Neural progenitor cell (in vitro differentiated cells): ENCODE measurements around the gene PLEKHO2. TPM values are rescaled to one million over a fixed set of nuclear protein-coding genes. Genes with fewer than 3 reads are reported as not detected.
A peak's percentile ranks its signal among the peaks of the same experiment; 100 is the strongest.

Source experiments
- DNase-seq: peaks from one replicate; pipeline ENCODE4 v3.0.0-alpha.2; 2016; ENCODE audit warnings: low spot score
- H2AFZ ChIP-seq: fragments of 200-600 bp; sonication (generic); replicated peaks from 2 replicates; pipeline ENCODE4 v1.6.1; 2016; ENCODE audit warnings: antibody characterized with exemption
- H3F3A ChIP-seq: fragments of 200-600 bp; sonication (generic); 2 replicates; pipeline ENCODE4 v1.6.1; 2016; ENCODE audit warnings: antibody characterized with exemption, low read depth
- H3K27ac ChIP-seq: fragments of 200-600 bp; sonication (generic); 2 replicates; pipeline ENCODE4 v1.5.1; 2016; ENCODE audit warnings: mild to moderate bottlenecking
- H3K27me3 ChIP-seq: fragments of 200-600 bp; sonication (generic); 2 replicates; pipeline ENCODE4 v1.6.1; 2016; ENCODE audit warnings: mild to moderate bottlenecking, moderate library complexity
- H3K36me3 ChIP-seq: fragments of 200-600 bp; sonication (generic); 2 replicates; pipeline ENCODE4 v1.5.1; 2016
- H3K4me1 ChIP-seq: fragments of 200-600 bp; sonication (generic); 2 replicates; pipeline ENCODE4 v1.6.1; 2016; ENCODE audit warnings: mixed run types
- H3K4me2 ChIP-seq: fragments of 200-600 bp; sonication (generic); 2 replicates; pipeline ENCODE4 v1.6.1; 2016
- H3K4me3 ChIP-seq: fragments of 200-600 bp; sonication (generic); 2 replicates; pipeline ENCODE4 v1.5.1; 2016
- H3K79me2 ChIP-seq: fragments of 200-600 bp; sonication (generic); 2 replicates; pipeline ENCODE4 v1.6.1; 2016; ENCODE audit warnings: low read depth
- H3K9ac ChIP-seq: fragments of 200-600 bp; sonication (generic); 2 replicates; pipeline ENCODE4 v1.6.1; 2016
- H3K9me3 ChIP-seq: fragments of 200-600 bp; sonication (generic); 2 replicates; pipeline ENCODE4 v1.5.1; 2016; ENCODE audit warnings: low read depth
- H4K20me1 ChIP-seq: fragments of 200-600 bp; sonication (generic); 2 replicates; pipeline ENCODE4 v1.6.1; 2016; ENCODE audit warnings: low read depth
- H3K27ac Mint-ChIP-seq: 3 replicates; pipeline ENCODE4 v1.8.0; 2021; ENCODE audit warnings: mixed read lengths
- H3K27me3 Mint-ChIP-seq: 2 replicates; pipeline ENCODE4 v1.8.0; 2022; ENCODE audit warnings: low read depth, mild to moderate bottlenecking, inconsistent platforms, moderate library complexity, mixed read lengths; ENCODE audit not compliant: insufficient read depth
- H3K36me3 Mint-ChIP-seq: 3 replicates; pipeline ENCODE4 v1.8.0; 2021; ENCODE audit warnings: mixed read lengths
- H3K4me1 Mint-ChIP-seq: 3 replicates; pipeline ENCODE4 v1.8.0; 2021; ENCODE audit warnings: mixed read lengths
- H3K4me3 Mint-ChIP-seq: 3 replicates; pipeline ENCODE4 v1.8.0; 2021; ENCODE audit warnings: mild to moderate bottlenecking, moderate library complexity, mixed read lengths
- H3K9me3 Mint-ChIP-seq: 3 replicates; pipeline ENCODE4 v1.8.0; 2020; ENCODE audit warnings: mixed read lengths
- EZH2 ChIP-seq: fragments of 200-600 bp; sonication (generic); IDR thresholded peaks from 2 replicates; pipeline ENCODE4 v1.6.1; 2017; ENCODE audit warnings: antibody characterized with exemption, mild to moderate bottlenecking, moderate library complexity
- EZH2phosphoT487 ChIP-seq: fragments of 200-600 bp; sonication (generic); IDR thresholded peaks from 2 replicates; pipeline ENCODE4 v1.6.1; 2017; ENCODE audit warnings: antibody characterized with exemption
- total RNA-seq: library from RNA; depleted of rRNA; stranded (reverse); fragments of >200 nt; gene quantifications from 2 replicates; pipeline ENCODE4 v1.2.3, GENCODE V29; 2015; ENCODE audit warnings: low replicate concordance
- TF ChIP-seq, protein P1 (sequence below): fragments of 200-600 bp; sonication (generic); IDR thresholded peaks from 2 replicates; pipeline ENCODE4 v1.5.1; 2017; ENCODE audit warnings: antibody characterized with exemption, mild to moderate bottlenecking

The PLEKHO2 gene
- total RNA-seq, 1 donor from 2014 or later: 7.7 TPM

DNA sequence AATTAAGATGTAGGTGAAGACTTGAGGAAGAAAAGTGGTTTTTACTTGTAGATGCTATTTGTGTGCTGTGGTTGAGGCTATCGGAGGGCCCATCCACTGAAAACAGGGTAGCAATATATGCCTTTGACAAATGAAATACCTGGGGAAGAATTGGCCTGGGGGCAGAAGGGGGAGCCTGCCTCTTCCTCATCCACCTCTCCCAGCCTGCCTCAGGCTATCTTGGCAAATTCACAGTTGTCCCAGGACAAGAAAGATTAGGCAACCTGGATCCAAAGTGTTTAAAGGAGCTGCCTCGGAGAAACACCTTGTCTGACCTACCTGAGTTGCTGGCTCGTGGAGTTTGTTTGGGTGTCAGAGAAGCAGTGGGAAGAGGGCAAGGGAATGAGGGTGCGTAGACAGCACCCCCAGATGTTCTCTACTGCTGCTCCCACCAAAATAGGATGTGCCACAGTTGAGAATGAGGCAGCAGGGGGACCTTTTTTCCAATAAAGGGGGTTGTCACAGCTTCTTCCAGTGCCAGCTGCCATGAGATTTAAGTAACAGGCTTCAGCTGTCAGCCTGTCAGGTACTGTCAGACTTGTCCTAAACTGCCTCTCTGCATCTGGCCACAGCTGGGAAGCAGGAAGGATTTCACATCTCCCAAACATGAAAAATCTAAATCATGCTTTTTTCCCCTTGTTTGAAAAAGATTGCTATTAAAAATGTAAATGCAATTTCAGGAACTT, 9.2 kb downstream of the PLEKHO2 start:
- Mint-ChIP-seq H3K27ac (no peak overlapping the region), H3K36me3 (peaks cover 18% of the 10 kb centered on the region)
- no peak overlapping the region for H3K27ac ChIP-seq

DNA sequence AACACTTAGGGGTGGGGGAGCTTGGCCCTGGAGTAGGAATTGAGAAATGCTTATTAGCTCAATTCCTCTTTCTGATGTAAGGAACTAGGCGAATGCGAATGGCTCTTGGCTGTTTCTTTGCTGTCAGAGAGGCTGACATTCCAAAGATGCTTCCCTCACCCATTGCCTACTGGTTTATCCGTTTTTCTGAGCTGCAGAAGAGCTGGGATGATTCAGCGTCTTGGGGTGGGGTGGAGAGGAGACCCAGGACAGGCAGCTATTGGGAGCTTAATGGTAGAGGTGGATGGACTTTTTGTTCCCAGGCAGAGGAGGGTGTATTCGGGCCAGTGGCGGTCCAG, 9.8 kb downstream of the PLEKHO2 start:
- Histone ChIP-seq H3K9me3 (no peaks in the 10 kb centered on the region), H3K4me1 (peaks cover 5% of the 10 kb centered on the region), H2AFZ (no peak overlapping the region), H3F3A (peaks cover 14% of the 10 kb centered on the region), H3K4me2 (peak overlapping the region; percentile 8), H4K20me1 (peaks cover 36% of the 10 kb centered on the region), H3K27ac (no peak overlapping the region), H3K9ac (no peak overlapping the region), H3K27me3 (no peaks in the 10 kb centered on the region), H3K79me2 (peaks cover 25% of the 10 kb centered on the region), H3K4me3 (no peak overlapping the region), H3K36me3 (no peaks in the 10 kb centered on the region)
- peaks cover 17% of the 10 kb centered on the region for H3K36me3 Mint-ChIP-seq
- no peaks in the 10 kb centered on the region for H3K27me3 Mint-ChIP-seq
- peak; percentile 32 for DNase-seq
- H3K4me3 Mint-ChIP-seq: no peak overlapping the region
- TF ChIP-seq, protein P1, sequence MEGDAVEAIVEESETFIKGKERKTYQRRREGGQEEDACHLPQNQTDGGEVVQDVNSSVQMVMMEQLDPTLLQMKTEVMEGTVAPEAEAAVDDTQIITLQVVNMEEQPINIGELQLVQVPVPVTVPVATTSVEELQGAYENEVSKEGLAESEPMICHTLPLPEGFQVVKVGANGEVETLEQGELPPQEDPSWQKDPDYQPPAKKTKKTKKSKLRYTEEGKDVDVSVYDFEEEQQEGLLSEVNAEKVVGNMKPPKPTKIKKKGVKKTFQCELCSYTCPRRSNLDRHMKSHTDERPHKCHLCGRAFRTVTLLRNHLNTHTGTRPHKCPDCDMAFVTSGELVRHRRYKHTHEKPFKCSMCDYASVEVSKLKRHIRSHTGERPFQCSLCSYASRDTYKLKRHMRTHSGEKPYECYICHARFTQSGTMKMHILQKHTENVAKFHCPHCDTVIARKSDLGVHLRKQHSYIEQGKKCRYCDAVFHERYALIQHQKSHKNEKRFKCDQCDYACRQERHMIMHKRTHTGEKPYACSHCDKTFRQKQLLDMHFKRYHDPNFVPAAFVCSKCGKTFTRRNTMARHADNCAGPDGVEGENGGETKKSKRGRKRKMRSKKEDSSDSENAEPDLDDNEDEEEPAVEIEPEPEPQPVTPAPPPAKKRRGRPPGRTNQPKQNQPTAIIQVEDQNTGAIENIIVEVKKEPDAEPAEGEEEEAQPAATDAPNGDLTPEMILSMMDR: no peak
- H3K27ac Mint-ChIP-seq: no peak overlapping the region
- H3K4me1 Mint-ChIP-seq: peaks cover 6% of the 10 kb centered on the region
- no peaks in the 10 kb centered on the region for H3K9me3 Mint-ChIP-seq

More for the DNA sequence above, 9.2 kb downstream of the PLEKHO2 start:
- H3K27me3 Mint-ChIP-seq: no peaks in the 10 kb centered on the region
- no peaks in the 10 kb centered on the region for H3K9me3 ChIP-seq
- no peaks in the 10 kb centered on the region for H3K9me3 Mint-ChIP-seq
- H3K36me3 ChIP-seq: no peaks in the 10 kb centered on the region
- H3F3A ChIP-seq: peaks cover 8% of the 10 kb centered on the region
- H3K4me3 ChIP-seq: no peak overlapping the region
- no peak overlapping the region for H3K4me3 Mint-ChIP-seq
- H3K9ac ChIP-seq: no peak overlapping the region
- no peak overlapping the region for H2AFZ ChIP-seq
- H3K27me3 ChIP-seq: no peaks in the 10 kb centered on the region
- H3K4me1 Mint-ChIP-seq: peaks cover 2% of the 10 kb centered on the region
- peak; percentile 3 for DNase-seq
- no peaks in the 10 kb centered on the region for H3K4me1 ChIP-seq
- TF ChIP-seq, protein P1: no peak
- TF ChIP-seq EZH2phosphoT487: no peak
- no peak for TF ChIP-seq EZH2
- peaks cover 30% of the 10 kb centered on the region for H3K79me2 ChIP-seq
- peaks cover 32% of the 10 kb centered on the region for H4K20me1 ChIP-seq
- H3K4me2 ChIP-seq: peak overlapping the region; percentile 8

DNA sequence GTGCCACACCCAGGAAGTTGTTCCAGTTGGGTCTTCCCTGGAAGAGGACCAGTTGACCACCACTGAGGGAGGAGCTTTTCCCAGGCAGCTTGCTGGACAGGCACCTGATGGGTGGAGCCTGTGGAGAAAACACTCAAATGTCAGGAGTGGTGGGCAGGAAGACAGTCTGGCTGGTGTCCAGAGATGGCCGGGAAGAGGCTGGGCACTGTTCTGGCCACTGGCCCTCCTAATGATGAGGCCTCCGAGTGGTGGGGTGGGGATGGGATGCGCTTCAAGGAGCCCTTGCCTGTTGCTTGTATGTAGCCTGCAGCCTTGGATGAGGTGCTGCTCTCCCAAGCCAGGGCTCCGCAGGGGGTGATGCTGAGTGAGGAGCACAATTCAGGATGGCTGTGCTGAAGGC, 12.3 kb downstream of the PLEKHO2 start:
- Mint-ChIP-seq H3K4me1 (peaks cover 27% of the 10 kb centered on the region), H3K36me3 (peaks cover 9% of the 10 kb centered on the region)
- peaks cover 27% of the 10 kb centered on the region for H3K4me1 ChIP-seq

More for the DNA sequence above, 12.3 kb downstream of the PLEKHO2 start:
- H3K4me3 ChIP-seq: no peak overlapping the region
- no peaks in the 10 kb centered on the region for H3K36me3 ChIP-seq
- H3F3A ChIP-seq: peaks cover 26% of the 10 kb centered on the region
- H2AFZ ChIP-seq: no peak overlapping the region
- no peak overlapping the region for H3K27ac ChIP-seq
- H3K9ac ChIP-seq: no peak overlapping the region
- TF ChIP-seq EZH2phosphoT487 (no peak), EZH2 (no peak)
- TF ChIP-seq, protein P1: no peak
- H3K4me2 ChIP-seq: no peak overlapping the region
- H3K27me3 ChIP-seq: no peaks in the 10 kb centered on the region
- H3K79me2 ChIP-seq: peaks cover 36% of the 10 kb centered on the region
- H4K20me1 ChIP-seq: peaks cover 47% of the 10 kb centered on the region
- no peak overlapping the region for H3K27ac Mint-ChIP-seq
- no peaks in the 10 kb centered on the region for H3K27me3 Mint-ChIP-seq
- no peaks in the 10 kb centered on the region for H3K9me3 Mint-ChIP-seq
- DNase-seq: peak; percentile 1
- H3K9me3 ChIP-seq: no peaks in the 10 kb centered on the region
- no peak overlapping the region for H3K4me3 Mint-ChIP-seq
